ENCODE results near the gene EPS8L1.

The EPS8L1 gene

DNA sequence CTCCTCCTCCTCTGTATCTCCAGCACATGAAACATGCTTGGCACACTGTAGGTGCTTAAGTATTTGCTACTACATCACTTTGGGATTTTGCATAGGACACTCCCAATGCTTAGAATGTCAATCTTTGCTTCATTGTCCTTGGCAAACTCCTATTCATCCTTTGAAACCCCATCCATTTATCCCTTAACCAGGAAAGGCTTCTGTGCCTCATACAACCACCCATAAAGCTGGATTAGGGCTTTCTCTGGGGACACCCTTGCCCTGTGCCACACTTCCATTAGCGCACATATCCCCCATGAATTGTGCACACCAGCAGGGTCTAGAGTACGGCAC lies 5.8 kb upstream of the EPS8L1 start:
- peaks cover 4% of the 10 kb centered on the region for H3K9me3 ChIP-seq (ENCODE audit: severe bottlenecking)
- TF ChIP-seq, protein P1, sequence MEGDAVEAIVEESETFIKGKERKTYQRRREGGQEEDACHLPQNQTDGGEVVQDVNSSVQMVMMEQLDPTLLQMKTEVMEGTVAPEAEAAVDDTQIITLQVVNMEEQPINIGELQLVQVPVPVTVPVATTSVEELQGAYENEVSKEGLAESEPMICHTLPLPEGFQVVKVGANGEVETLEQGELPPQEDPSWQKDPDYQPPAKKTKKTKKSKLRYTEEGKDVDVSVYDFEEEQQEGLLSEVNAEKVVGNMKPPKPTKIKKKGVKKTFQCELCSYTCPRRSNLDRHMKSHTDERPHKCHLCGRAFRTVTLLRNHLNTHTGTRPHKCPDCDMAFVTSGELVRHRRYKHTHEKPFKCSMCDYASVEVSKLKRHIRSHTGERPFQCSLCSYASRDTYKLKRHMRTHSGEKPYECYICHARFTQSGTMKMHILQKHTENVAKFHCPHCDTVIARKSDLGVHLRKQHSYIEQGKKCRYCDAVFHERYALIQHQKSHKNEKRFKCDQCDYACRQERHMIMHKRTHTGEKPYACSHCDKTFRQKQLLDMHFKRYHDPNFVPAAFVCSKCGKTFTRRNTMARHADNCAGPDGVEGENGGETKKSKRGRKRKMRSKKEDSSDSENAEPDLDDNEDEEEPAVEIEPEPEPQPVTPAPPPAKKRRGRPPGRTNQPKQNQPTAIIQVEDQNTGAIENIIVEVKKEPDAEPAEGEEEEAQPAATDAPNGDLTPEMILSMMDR (IDR thresholded peaks at IDR 0.05; ENCODE audit: low read depth, low read length), result no peak
- DNase-seq, result no peak
- peaks cover 11% of the 10 kb centered on the region for H3K27me3 ChIP-seq (ENCODE audit: insufficient read depth, low read depth, severe bottlenecking)
- H3K27ac ChIP-seq, result no peak overlapping the region
- no peaks in the 10 kb centered on the region for H3K36me3 ChIP-seq
- no peak overlapping the region for H3K4me3 ChIP-seq (ENCODE audit: low read depth, low read length)

DNA sequence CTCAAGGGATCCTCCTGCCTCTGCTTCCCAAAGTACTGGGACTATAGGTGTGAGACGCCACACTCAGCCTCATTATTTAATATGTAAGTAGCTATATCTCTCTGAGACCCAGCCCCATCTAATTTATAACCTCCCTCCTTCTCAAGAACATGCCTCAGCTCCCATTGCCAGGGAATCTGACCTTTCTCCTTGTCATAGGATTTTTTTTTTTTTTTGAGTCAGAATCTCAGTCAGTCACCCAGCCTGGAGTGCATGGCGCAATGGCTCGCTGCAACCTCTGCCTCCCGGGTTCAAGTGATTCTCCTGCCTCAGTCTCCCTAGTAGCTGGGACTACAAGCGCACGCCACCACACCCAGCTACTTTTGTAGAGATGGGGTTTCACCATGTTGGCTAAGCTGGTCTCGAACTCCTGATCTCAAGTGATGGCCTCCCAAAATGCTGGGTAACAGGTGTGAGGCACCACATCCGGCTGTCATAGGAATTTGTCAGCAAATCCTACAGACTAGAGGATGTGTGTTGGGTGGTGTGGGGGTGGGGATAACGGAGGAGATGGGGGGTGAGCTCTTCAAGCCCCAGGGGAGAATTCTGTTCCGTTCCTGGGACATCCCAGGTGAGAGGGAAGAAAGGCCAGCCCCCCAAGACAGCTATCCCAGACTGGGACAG lies 5.1 kb upstream of the EPS8L1 start:
- TF ChIP-seq, protein P1 (IDR thresholded peaks at IDR 0.05; ENCODE audit: low read depth, low read length), result no peak
- H3K27ac ChIP-seq, result no peak overlapping the region
- no peak for DNase-seq
- H3K4me3 ChIP-seq (ENCODE audit: low read depth, low read length), result no peak overlapping the region
- H3K27me3 ChIP-seq (ENCODE audit: insufficient read depth, low read depth, severe bottlenecking), result peaks cover 16% of the 10 kb centered on the region
- no peaks in the 10 kb centered on the region for H3K36me3 ChIP-seq
- peaks cover 4% of the 10 kb centered on the region for H3K9me3 ChIP-seq (ENCODE audit: severe bottlenecking)

DNA sequence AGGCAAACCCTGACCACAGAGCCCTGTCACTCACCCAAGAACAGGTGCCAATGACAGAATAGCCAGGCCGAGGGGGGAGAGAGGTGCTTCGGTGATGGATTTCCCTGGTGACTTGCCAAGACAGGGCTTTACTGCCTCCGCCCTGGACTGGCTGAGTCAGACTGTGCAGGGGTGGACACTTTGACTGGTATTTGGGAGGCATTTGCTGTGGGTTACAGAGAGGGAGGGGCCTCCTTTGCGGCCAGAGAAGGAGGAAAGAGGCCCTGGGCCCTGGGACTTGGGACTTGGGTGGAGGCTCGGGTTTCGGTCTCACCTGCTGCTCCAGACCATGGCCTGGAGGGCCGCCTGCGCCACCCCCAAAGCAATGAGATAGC lies 4.6 kb upstream of the EPS8L1 start:
- Histone ChIP-seq H3K9me3 (ENCODE audit: severe bottlenecking) (peaks cover 4% of the 10 kb centered on the region), H3K27me3 (ENCODE audit: insufficient read depth, low read depth, severe bottlenecking) (peaks cover 16% of the 10 kb centered on the region), H3K4me3 (ENCODE audit: low read depth, low read length) (no peak overlapping the region), H3K36me3 (no peaks in the 10 kb centered on the region), H3K27ac (no peak overlapping the region)
- TF ChIP-seq, protein P1 (IDR thresholded peaks at IDR 0.05; ENCODE audit: low read depth, low read length), result no peak
- DNase-seq, result no peak

DNA sequence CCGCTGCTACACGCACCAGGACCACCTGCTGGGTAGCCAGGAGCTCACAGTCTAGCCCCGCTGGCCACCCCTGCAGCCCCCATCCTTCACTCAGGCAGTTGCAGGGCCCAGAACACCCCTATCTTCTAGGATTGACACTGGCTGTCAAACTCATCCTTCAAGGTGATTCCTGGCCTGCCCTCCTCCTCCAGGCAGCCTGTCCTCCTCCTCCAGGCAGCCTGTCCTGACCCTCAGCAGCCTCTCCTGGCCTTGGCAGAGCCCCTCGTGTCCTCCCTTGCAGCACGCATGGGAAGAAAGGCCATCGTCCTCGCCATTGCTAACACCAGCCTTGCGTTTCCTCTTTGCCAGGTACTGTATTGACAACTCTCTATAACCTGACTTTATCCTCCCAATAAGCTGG lies 3.8 kb upstream of the EPS8L1 start:
- H3K27me3 ChIP-seq (ENCODE audit: insufficient read depth, low read depth, severe bottlenecking), result peaks cover 12% of the 10 kb centered on the region
- TF ChIP-seq, protein P1 (IDR thresholded peaks at IDR 0.05; ENCODE audit: low read depth, low read length), result no peak
- no peaks in the 10 kb centered on the region for H3K36me3 ChIP-seq
- H3K4me3 ChIP-seq (ENCODE audit: low read depth, low read length), result no peak overlapping the region
- no peak overlapping the region for H3K27ac ChIP-seq
- peaks cover 4% of the 10 kb centered on the region for H3K9me3 ChIP-seq (ENCODE audit: severe bottlenecking)
- no peak for DNase-seq

DNA sequence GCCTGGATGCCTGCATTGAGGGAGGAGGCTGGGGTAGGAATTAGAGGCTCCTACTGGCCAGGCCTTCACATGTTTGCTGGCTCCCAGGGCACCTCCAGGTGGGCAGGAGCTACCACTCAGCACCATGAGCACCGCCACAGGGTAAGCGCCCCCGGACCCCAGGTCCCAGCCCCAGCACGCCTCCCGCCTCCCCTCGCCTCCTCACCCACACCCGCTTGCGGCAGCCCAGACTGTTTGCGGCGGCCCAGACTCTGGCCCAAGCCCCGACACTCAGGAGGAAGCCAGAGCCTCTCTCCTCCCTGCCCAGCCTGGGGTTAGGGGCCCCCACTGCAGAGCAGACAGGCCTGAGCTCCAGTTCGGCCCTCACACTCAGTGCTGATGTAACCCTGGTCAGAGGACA lies 652 bp downstream of the EPS8L1 start:
- DNase-seq, result no peak
- TF ChIP-seq, protein P1 (IDR thresholded peaks at IDR 0.05; ENCODE audit: low read depth, low read length), result no peak
- H3K27me3 ChIP-seq (ENCODE audit: insufficient read depth, low read depth, severe bottlenecking), result peaks cover 4% of the 10 kb centered on the region

DNA sequence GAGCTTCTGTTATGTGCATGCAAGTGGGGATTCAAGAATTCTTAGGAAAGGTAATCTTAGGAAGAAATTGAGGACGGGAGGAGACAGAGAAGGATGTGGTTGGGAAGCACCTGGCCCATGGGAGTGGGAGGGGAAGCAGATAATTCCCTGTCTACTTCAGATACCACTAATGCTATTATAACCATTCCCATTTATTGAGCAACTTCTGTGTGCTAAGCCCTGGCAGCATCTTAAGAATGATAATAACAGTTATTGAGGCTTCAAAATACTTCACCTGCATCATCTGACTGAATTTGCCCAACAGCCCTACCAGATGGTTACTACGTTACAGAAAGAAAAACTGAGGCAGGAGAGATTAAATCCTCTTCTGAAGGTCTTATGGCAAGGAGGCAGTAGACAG lies 1.4 kb downstream of the EPS8L1 start:
- TF ChIP-seq, protein P1 (IDR thresholded peaks at IDR 0.05; ENCODE audit: low read depth, low read length), result no peak
- Histone ChIP-seq H3K4me3 (ENCODE audit: low read depth, low read length) (no peak overlapping the region), H3K27me3 (ENCODE audit: insufficient read depth, low read depth, severe bottlenecking) (peaks cover 9% of the 10 kb centered on the region), H3K36me3 (no peaks in the 10 kb centered on the region), H3K27ac (no peak overlapping the region), H3K9me3 (ENCODE audit: severe bottlenecking) (no peaks in the 10 kb centered on the region)
- DNase-seq, result no peak

More for the DNA sequence above, 652 bp downstream of the EPS8L1 start:
- Histone ChIP-seq H3K4me3 (ENCODE audit: low read depth, low read length) (no peak overlapping the region), H3K36me3 (no peaks in the 10 kb centered on the region), H3K9me3 (ENCODE audit: severe bottlenecking) (no peaks in the 10 kb centered on the region), H3K27ac (no peak overlapping the region)
